Activated T-helper 1 cell treated with anti-CD3 and anti-CD28 coated beads, Interleukin-2, amount 50 U/mL, for 16 hours (primary cell): ENCODE measurements around the gene PRPF31.
"Not testable (repeated sequence)": the region's sequence is repeated elsewhere in the genome, so short reads cannot be mapped to it uniquely, and the experiment has no call there.

Experiments
- DNase-seq, 2 donors: peaks; one replicate each; pipeline ENCODE4 v3.0.0-alpha.2; 2020; ENCODE audit warnings: low read depth in 1 of 2, low spot score in 1 of 2

The PRPF31 gene, protein sequence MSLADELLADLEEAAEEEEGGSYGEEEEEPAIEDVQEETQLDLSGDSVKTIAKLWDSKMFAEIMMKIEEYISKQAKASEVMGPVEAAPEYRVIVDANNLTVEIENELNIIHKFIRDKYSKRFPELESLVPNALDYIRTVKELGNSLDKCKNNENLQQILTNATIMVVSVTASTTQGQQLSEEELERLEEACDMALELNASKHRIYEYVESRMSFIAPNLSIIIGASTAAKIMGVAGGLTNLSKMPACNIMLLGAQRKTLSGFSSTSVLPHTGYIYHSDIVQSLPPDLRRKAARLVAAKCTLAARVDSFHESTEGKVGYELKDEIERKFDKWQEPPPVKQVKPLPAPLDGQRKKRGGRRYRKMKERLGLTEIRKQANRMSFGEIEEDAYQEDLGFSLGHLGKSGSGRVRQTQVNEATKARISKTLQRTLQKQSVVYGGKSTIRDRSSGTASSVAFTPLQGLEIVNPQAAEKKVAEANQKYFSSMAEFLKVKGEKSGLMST

DNA sequence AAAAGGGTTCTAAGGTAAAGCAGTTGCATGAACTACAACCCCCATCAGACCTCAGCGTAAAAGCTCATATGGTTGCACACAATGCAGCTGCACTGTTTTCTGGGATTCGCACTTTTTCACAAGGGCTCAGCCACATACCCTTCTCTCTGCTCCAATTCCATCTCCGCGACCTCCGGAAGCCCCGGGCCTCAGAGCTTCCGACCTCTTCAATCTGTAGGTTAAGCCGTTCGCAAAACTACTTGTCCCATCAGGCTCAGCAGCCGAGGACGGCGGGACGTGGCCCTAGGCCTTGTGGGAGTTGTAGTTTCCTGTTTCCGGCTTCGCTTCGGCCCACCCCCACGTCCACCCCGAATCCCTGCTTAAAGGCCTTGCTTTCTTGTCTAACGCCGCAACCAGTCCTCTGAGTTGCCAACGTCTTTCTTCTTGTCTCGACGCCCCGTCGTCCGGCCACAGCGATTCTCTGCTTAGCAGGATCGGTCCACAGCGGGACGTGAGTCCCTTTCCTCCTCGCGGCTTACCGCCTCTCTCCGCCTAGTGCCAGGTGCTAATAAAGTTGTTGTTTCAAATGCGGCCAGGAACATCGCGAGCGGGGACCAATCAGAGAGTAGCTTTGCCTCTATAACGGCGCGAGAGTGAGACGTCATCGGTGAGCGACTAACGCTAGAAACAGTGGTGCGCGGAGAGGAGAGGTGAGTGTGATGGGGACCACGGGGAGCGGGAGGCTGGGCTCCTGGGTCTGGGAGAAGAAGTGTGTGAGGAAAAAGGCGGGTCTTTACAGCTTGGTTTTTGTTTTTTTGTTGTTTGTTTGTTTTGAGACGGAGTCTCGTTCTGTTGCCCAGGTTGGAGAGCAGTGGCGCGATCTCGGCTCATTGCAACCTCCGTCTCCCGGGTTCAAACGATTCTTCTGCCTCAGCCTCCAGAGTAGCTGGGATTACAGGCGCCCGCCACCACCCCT lies at the start of gene PRPF31, which contains the start of gene TFPT:
TSS of gene PRPF31 (plus strand) at position 646 of the 955 bp plus-strand sequence. CDS start 2,525 bp downstream, outside the sequence.
TSS of gene TFPT (minus strand) at position 549 of the 955 bp plus-strand sequence. CDS start at position 161, 388 bp downstream.
- DNase-seq = peak; percentile 89 to 97

DNA sequence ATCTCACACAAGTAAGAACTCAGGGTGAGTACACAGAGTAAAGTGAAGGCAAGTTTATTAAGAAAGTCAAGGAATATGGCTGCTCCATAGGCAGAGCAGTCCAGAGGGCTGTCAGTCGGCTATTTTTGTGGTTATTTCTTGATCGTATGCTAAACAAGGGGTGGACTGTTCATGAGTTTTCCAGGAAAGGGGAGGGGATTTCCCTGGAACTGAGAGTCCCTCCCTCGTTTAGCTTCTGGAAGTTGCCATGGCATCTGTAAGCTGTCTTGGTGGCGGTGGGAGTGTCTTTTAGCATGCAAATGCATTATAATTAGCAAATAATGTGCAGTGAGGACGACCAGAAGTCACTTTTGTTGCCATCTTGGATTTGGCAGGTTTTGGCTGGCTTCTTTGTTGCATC lies 46.1 kb upstream of the PRPF31 start:
- DNase-seq = no peak

GRCh38 chr19:54073829-54074228 lies 41.7 kb upstream of the PRPF31 start:
- DNase-seq = no peak

DNA sequence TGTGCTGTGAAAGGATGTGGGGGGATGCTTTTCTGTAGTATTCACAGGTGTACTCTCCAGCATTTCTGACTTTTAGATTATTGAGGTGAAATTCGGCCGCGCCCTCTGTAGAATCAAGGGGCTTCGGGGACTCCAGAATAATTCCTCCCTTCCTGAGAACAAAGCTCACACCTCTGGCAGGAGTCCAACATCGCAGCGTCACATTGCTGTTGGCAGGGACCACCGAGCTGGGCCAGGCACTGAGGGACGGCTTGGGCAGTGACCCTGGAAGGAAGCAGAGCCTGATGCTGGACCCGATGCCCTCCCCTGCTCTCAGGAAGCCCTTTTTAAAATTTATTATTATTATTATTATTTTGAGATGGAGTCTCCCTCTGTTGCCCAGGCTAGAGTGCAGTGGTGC lies 40.7 kb upstream of the PRPF31 start:
- DNase-seq = no peak

DNA sequence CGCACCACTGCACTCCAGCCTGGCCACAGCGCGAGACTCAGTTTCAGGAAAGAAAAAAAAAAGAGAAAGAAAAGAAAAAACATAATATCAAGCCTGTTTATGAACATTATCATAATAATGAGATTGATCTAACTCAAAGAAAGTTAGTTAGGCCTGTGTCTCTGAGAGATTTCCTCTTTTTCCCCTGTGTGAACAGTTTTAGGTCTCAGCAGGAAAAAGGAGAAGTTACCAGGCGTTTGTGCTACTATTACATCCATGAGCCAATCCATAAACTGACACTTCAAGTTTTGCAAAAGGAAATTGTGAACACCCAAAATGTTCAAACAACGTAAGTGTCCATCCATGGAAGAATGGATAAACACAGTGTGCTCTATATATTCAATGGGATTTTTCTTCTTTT lies 38.2 kb upstream of the PRPF31 start:
- no peak for DNase-seq

- no peak for DNase-seq
Measured at GRCh38 chr19:54081032-54081431, 34.5 kb upstream of the PRPF31 start, which contains the start of gene TARM1. TARM1 (minus strand) TSS chr19:54081365; CDS start chr19:54081340, 25 bp downstream.

- DNase-seq = no peak
Measured at GRCh38 chr19:54084410-54084809, 31.1 kb upstream of the PRPF31 start.

DNA sequence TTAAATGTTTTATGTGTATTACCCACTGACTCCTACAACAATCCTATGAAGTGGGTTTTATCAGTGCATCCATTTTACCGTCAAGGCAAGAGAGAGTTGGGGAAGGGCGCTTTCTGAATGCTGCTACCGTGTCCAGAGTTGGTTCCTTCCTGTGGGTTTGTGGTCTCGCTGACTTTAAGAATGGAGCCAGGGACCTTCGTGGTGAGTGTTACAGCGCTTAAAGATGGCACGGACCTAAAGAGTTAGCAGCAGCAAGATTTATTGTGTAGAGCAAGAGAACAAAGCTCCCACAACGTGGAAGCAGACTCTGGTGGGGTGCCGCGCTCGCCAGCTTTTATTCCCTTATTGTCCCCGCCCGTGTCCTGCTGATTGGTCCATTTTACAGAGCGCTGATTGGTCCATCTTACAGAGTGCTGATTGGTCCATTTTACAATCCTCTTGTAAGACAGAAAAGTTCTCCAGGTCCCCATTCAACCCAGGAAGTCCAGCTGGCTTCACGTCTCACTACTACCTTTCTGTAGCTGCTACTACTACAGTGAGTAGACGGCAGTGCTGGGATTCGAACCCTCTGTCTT lies 21.0 kb upstream of the PRPF31 start:
- no peak for DNase-seq

GRCh38 chr19:54095136-54095858 lies 20.3 kb upstream of the PRPF31 start:
- no peak for DNase-seq

GRCh38 chr19:54095859-54096616 lies 19.5 kb upstream of the PRPF31 start:
- peak in 1 of 2 donors; percentile 33 for DNase-seq

DNA sequence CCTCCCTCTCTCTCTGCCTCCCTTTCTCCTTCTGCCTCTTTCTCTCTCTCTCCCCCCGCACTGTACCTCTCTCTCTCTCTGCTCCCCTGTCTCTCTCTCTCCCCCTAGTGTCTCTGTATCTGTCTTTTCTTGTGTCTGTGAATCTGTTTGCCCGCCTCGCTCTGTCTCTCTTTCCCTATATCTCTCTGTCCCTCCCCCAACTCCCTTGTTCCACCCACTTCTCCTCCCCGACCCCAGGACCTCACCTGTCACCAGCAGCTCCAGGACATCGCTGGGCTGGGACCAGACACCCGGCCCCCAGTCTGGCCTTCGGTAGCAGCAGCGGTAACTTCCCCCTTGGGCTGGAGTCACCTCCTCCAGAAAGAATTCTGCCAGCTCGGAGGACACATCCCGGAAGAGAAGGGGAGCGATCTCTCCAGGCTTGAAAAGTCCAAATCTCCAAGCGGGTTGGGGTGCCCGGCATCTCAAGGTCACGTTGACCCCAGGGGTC lies 18.9 kb upstream of the PRPF31 start:
- no peak for DNase-seq

DNA sequence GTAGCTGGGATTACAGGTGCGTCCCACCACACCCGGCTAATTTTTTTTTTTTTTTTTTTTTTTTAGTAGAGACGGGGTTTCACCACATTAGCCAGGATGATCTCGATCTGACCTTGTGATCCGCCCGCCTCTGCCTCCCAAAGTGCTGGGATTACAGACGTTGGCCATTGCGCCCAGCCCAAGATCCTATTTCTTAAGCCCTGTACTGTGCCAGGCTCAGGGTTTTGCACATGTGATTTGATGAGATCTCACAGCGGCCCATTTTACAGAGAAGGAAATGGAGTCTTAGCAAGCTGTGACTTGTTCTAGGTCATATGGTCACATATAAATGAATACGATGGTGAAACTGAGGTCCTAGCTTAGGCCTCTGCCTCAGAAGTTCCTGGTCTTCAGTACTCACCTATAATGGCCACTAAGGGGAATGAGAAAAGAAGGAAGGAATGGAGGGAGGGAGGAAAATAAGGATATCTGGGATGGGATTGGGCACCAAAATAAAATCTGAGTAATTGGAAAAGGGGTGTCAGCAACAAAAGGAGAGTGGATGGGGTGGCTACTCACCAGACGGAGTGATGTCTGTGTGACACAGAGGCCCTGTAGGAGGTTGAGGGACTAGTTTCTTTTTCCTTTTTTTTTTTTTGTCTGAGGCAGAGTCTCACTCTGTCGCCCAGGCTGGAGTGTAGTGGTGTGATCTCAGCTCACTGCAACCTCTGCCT lies 16.2 kb upstream of the PRPF31 start:
- DNase-seq = no peak

DNA sequence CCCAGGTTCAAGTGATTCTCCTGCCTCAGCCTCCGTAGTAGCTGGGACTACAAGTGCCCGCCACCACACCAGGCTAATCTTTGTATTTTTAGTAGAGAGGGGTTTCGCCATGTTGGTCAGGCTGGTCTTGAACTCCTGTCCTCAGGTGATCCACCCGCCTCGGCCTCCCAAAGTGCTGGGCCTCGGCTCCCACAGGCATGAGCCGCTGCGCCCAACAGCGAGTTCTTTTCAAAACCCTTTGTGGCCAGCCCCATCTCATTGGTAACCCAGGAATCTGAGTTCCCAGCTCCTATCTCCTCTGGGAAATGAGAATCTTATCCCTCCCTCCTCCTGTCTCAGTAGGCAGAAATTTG lies 15.7 kb upstream of the PRPF31 start:
- not testable (repeated sequence) for DNase-seq

DNA sequence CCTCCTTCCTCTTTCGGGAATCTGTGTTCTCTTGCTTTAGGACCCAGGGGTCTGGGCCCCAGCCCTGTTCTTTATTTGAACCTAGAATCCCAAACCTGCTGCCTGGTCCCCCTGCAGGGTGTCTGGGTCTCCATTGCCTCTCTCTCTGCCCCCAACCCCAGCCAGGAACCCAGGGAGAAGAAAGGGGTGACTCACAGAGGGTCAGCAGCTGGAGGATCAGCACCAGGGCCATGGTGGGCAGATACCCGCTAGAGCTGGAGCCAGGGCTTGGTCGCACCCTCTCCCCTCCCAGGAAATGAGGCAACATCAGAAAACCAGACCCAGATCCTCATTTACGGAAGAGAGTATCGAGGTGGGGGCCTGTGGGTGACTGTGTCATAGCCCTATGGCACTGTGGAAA lies 15.0 kb upstream of the PRPF31 start, which contains the start of gene OSCAR:
TSS of gene OSCAR (minus strand) at position 243 of the 400 bp plus-strand sequence. CDS start at position 232, 11 bp downstream.
- no peak for DNase-seq

GRCh38 chr19:54102421-54103169 lies 13.0 kb upstream of the PRPF31 start, which contains the start of gene NDUFA3:
NDUFA3 (plus strand) TSS chr19:54102855; CDS start chr19:54102879, 24 bp downstream.
- peak; percentile 94 to 97 for DNase-seq

- DNase-seq = no peak
Measured at GRCh38 chr19:54104998-54105715, 10.4 kb upstream of the PRPF31 start.

DNA sequence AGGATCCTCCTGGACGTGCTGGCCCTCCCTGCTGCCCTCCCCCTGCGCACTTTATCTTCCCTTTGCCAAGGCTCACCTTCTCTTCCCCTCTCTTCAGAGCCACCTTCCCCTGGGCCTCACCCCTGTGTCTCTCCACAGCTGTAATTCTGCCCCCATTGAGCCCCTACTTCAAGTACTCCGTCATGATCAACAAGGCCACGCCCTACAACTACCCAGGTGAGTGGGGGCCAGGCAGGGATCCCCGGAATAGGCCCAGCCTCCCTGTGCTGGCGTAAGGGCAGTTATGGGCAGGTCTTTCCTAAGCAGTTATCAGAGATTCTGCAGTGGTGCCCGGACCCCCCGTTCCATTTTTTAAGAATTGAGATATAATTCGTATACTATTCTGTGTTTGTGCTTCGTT lies 9.8 kb upstream of the PRPF31 start:
- DNase-seq = no peak
